Spleen (tissue), 7 donors: ENCODE results near the gene DDAH2.

Experiments
- POLR2AphosphoS5 ChIP-seq, 3 donors: sonication (generic); formaldehyde crosslinking; IDR thresholded peaks; one replicate each; pipeline ENCODE4 v1.5.1; 2017; ENCODE audit warnings: antibody characterized with exemption in 3 of 3
- TF ChIP-seq, protein P1 (sequence below), 11 experiments: fragments of 200-600 bp in 7 of 11; fragments of 450-650 bp in 4 of 11; sonication (generic) in 4 of 11; IDR thresholded peaks in 8 of 11; conservative IDR thresholded peaks in 3 of 11; 1 replicate in 7 of 11; 2 replicates in 4 of 11; pipeline versions ENCODE4 v1.4.0 to v1.8.0; 2016 to 2021; ENCODE audit warnings: antibody characterized with exemption in 11 of 11, inconsistent platforms in 4 of 11, mild to moderate bottlenecking in 1 of 11
- donor health status: DM: no; HTN: no; CAD: no; lungs with moderate emphysema.
- donor health status: DM: no; HTN: no; CAD: no.
- donor health status: DM: no; HTN: no; CAD: no.

DNA sequence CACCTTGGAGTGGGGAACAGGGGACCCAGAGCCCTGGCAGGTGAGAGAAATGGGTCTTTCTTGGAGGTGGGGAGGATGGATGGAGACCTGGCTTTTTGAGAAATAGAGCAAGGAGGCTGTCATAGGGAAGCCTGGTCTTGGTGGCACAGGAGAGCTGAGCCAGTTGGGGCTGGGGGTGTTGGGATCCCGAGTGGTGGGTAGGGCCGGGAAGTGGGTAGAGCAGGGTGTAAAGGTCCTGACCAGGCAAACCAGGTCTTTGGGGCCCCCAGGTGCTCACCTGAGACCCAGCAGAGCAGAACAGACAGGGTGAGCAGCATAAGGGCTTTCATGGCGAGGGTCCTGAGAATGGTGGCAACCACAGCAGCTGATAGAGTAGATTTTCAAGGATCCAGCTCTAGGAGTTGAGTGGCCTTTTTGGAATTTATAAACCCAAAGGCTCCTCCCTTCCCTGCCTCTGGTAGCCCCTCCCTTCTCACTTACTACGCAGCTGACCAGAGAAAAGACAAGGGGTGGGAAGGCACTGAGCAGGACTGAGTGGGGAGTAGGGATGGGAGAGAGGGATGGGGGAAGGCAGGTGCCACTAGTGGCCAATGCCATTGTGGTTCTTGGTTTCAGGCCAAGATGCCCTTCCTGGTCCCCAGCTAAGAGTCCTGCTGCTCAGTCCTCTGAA, 7.6 kb downstream of the DDAH2 start, which contains the start of gene LY6G6C:
- TF ChIP-seq POLR2AphosphoS5 (IDR thresholded peaks at IDR 0.05), result no peak
- TF ChIP-seq, protein P1, sequence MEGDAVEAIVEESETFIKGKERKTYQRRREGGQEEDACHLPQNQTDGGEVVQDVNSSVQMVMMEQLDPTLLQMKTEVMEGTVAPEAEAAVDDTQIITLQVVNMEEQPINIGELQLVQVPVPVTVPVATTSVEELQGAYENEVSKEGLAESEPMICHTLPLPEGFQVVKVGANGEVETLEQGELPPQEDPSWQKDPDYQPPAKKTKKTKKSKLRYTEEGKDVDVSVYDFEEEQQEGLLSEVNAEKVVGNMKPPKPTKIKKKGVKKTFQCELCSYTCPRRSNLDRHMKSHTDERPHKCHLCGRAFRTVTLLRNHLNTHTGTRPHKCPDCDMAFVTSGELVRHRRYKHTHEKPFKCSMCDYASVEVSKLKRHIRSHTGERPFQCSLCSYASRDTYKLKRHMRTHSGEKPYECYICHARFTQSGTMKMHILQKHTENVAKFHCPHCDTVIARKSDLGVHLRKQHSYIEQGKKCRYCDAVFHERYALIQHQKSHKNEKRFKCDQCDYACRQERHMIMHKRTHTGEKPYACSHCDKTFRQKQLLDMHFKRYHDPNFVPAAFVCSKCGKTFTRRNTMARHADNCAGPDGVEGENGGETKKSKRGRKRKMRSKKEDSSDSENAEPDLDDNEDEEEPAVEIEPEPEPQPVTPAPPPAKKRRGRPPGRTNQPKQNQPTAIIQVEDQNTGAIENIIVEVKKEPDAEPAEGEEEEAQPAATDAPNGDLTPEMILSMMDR (IDR thresholded peaks at IDR 0.05 in 8 of 11, conservative IDR thresholded peaks at IDR 0.05 in 3 of 11), result no peak
